Left ventricle myocardium superior (tissue), 1 donor: Measurements from ENCODE around the gene PTGES. TPM values are rescaled to one million over a fixed set of nuclear protein-coding genes. Genes with fewer than 3 reads are reported as not detected.
A peak's percentile ranks its signal among the peaks of the same experiment; 100 is the strongest.

Source experiments
- ATAC-seq: fragments of 200-7000 bp; cut with Tn5 transposase; one replicate; pipeline ENCODE4 v1.9.1; 2020; ENCODE audit warnings: mild to moderate bottlenecking, moderate library complexity
- DNase-seq: peaks from one replicate; pipeline ENCODE4 v3.0.0-alpha.2; 2020
- intact Hi-C: fragments of 100-400 bp; cut with micrococcal nuclease; formaldehyde crosslinking; loops from one replicate; pipeline ENCODE4 v1.11.0; 2022
- total RNA-seq: library from RNA; stranded (reverse); fragmentation: NEBNext Ultra II Directional; extraction: Animal tissue kit (Norgen Biotek cat#: 25700); gene quantifications from one replicate; pipeline ENCODE4 v1.2.1, GENCODE V29; 2021
- donor health status: DM: no; HTN: yes; CAD: no; lungs with severe emphysema.

PTGES gene
- total RNA-seq, 1 donor from 2014 or later: 2.4 TPM

- ATAC-seq (no peak), DNase-seq (no peak)
- intact Hi-C loops: no loop called here
Observed at GRCh38 chr9:129702589-129703520, 50.0 kb downstream of the PTGES start.

- intact Hi-C loops: no loop called here
- no peak for DNase-seq
Observed at GRCh38 chr9:129701549-129701948, 51.3 kb downstream of the PTGES start.

GRCh38 chr9:129701054-129701453, 51.8 kb downstream of the PTGES start:
- DNase-seq (no peak), ATAC-seq (no peak)
- intact Hi-C loops: no loop called here

More at GRCh38 chr9:129701549-129701948, 51.3 kb downstream of the PTGES start:
- no peak for ATAC-seq

GRCh38 chr9:129698254-129698757, 54.5 kb downstream of the PTGES start:
- ATAC-seq (peak; percentile 67), DNase-seq (peak; percentile 58)
- intact Hi-C loops: no loop called here

- no peak for DNase-seq
- peak; percentile 19 for ATAC-seq
- intact Hi-C loops: no loop called here
Observed at GRCh38 chr9:129697656-129698253, 55.1 kb downstream of the PTGES start.

- ATAC-seq: peak; percentile 77
- peak; percentile 68 for DNase-seq
- intact Hi-C loops: no loop called here
Observed at GRCh38 chr9:129696944-129697655, 55.7 kb downstream of the PTGES start.

- no peak for DNase-seq
- ATAC-seq: no peak
- intact Hi-C loops: no loop called here
Observed at GRCh38 chr9:129695870-129696269, 57.0 kb downstream of the PTGES start.

- intact Hi-C loops: no loop called here
- no peak for ATAC-seq
- DNase-seq: no peak
Observed at GRCh38 chr9:129694243-129694646, 58.6 kb downstream of the PTGES start.

GRCh38 chr9:129693741-129694140, 59.1 kb downstream of the PTGES start:
- DNase-seq (no peak), ATAC-seq (no peak)

GRCh38 chr9:129692534-129692933, 60.3 kb downstream of the PTGES start:
- DNase-seq (no peak), ATAC-seq (no peak)
- intact Hi-C loops: no loop called here

More at GRCh38 chr9:129693741-129694140, 59.1 kb downstream of the PTGES start:
- intact Hi-C loops: no loop called here

Other genes starting within 250 kb of the PTGES start
- not detected for gene C9orf50, start 131.9 kb downstream of the PTGES start, total RNA-seq
- gene NTMT1, start 126.9 kb downstream of the PTGES start, total RNA-seq: 66.5 TPM
- 9.7 TPM for gene ASB6, start 110.9 kb downstream of the PTGES start, total RNA-seq
- 0.20 TPM for gene PRRX2, start 87.4 kb downstream of the PTGES start, total RNA-seq
- 8.7 TPM for gene TOR1B, start 50.1 kb upstream of the PTGES start, total RNA-seq
- gene TOR1A, start 71.1 kb upstream of the PTGES start, total RNA-seq: 11.7 TPM
- gene C9orf78, start 82.2 kb upstream of the PTGES start, total RNA-seq: 35.6 TPM
- 11.6 TPM for gene USP20, start 82.4 kb upstream of the PTGES start, total RNA-seq